GM12874 (cell line): ENCODE data around the gene XPOT.

Experiments used
- TF ChIP-seq, protein P1 (sequence below): IDR thresholded peaks from 2 replicates; pipeline ENCODE4 v1.5.1; 2011; ENCODE audit warnings: low read depth, mild to moderate bottlenecking, control low read depth, low read length, moderate library complexity; ENCODE audit not compliant: insufficient read depth

The XPOT gene

DNA sequence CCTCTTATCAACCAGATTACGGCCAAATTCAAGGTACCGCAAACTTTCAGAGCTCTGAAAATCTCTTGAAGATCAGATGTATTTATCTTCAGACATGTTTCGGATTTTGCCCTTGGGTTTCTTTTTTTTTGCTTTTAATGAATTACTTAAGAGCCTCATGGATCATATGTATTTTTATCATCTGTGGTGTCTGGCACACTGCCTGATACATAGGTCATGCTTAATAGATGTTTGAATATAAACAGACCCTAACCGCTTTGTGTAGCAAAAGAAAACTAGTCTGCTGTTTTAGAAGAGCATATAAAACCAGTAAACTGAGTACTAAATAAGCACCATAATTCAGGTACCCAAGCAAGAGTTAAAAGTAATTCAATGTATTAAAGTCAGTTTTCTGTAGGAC, 27.6 kb downstream of the XPOT start:
- TF ChIP-seq, protein P1, sequence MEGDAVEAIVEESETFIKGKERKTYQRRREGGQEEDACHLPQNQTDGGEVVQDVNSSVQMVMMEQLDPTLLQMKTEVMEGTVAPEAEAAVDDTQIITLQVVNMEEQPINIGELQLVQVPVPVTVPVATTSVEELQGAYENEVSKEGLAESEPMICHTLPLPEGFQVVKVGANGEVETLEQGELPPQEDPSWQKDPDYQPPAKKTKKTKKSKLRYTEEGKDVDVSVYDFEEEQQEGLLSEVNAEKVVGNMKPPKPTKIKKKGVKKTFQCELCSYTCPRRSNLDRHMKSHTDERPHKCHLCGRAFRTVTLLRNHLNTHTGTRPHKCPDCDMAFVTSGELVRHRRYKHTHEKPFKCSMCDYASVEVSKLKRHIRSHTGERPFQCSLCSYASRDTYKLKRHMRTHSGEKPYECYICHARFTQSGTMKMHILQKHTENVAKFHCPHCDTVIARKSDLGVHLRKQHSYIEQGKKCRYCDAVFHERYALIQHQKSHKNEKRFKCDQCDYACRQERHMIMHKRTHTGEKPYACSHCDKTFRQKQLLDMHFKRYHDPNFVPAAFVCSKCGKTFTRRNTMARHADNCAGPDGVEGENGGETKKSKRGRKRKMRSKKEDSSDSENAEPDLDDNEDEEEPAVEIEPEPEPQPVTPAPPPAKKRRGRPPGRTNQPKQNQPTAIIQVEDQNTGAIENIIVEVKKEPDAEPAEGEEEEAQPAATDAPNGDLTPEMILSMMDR = no peak

DNA sequence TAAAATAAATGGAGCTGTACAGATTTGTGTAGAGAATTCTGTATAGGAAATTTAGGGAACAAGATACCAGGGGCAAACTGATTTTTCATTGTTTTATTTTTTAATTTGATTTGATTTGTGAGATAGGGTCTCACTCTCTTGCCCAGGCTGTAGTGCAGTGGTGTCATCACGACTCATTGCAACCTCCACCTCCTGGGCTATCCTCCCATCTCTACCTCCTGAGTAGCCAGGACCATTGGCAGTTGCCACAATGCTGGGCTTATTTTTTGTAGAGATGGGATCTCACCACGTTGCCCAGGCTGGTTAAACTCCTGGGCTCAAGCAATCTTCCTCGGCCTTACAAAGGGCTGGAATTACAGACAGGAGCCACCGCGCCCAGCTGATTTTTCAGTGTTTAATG, 29.7 kb downstream of the XPOT start:
- TF ChIP-seq, protein P1 = no peak

DNA sequence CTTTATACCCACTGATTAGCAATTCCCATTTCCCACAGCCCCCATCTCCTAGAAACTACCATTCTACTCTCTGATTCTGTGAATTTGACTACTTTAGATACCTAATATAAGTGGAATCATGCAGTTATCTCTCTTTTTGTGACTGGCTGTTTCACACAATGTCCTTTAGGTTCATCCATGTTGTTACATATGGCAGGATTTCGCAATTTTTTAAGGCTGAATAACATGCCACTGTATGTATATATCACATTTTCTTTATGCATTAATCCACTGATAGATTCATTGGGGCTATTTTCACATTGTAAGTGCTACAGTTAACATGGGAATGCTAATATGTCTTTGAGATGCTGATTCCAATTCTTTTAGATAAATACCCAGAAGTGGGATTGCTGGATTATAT, 35.9 kb downstream of the XPOT start:
- TF ChIP-seq, protein P1 = no peak

DNA sequence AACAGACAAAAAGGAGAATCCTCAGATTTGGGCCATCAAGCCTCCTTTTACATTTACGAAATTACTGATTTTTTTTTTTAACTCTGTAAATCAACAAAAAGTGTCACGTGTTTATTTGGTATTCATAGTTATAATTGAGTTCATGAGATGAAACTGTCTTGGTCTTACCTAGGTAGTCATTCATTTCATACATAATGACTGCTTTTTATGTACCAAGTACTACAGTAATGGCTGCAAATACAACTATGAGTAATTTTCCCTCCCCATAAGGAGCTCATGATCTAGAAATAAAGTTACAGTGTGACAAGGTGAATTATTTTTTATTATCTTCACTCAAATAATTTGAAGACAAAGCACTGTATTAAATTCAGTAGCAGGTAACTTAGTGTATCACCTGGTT, 41.3 kb downstream of the XPOT start:
- TF ChIP-seq, protein P1 = no peak

DNA sequence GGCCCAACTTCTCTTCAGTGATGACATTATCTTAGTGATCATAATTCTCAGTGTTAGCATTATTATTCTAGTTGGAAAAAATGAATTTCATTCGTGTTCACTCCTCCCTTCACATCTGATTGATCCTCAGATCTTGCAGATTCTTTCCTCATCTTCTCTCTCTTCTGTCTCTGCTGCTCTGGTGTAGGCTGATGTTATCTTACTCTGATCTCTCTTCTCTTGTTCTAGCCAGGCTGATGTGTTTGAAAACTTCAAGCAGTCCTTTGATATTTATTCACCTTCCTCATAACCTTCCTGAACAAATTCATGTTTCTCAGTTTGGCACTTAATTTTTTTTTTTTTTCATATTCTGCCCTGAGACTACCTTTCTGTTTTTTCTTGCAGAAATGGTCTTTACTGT, 42.1 kb downstream of the XPOT start:
- TF ChIP-seq, protein P1 = no peak

DNA sequence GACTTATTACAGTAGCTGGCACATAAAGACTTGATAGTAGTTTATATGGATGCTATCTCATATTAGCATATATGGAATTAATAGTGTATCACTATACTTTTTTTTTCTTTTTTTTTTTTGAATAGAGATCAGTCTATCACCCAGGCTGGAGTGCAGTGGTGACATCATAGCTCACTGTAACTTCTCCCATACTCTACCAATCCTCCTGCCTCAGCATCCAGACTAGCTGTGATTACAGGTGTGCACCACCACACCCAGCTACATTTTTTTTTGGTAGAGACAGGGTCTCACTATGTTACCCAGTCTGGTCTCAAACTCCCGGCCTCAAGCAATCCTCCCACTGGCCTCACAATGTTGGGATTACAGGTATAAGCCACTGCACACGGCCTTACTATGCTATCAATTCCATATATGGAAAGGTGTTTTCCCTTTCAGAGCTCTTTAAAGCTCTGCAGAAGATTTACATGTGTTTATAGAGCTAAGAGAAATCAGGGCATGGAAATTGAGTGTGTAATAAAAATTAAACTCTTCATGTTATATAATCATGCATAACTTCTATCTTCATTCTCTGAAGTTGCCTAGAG, 46.0 kb downstream of the XPOT start:
- TF ChIP-seq, protein P1 = no peak

DNA sequence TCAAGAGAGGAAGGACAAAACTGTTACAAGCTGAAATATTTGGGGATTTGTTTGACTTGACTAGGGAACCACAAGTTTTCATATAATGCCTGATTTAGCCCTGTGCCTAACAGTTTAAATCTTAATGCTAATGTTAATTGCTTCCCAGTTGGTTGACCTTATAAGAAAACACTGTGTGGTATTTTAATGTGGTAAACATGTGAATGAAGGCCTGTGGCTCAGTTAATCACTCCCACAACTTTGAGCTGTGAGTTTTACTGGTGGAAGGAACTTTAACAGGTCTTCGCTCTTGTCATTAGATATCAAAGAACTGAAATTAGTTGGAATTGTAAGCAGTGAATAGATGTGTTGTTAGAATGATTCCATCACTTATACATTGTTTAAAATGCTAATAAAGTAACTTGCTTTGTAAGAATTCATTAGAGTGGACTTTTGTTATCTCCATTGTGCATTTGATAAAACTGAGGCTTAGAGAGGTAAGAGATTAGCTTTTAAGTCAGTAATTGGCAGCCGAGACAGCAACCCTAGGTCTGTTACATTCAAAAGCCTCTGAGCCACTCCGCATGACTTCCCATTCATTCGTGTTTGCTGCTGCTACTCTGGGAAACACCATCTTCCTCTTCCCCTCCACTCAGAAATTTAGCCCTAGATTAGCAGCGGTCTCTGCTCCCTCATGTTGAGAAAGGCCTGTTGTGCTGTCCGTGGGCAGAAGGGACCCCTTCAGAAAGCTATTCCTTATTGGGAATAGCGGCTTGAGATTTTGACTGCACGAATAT, 46.7 kb downstream of the XPOT start:
- TF ChIP-seq, protein P1 = no peak
